Breast epithelium (tissue), 3 donors: ENCODE data around the gene KCTD2.

Experiments
- CTCF ChIP-seq, 3 donors: fragments of 450-650 bp; IDR thresholded peaks; one replicate each; pipeline ENCODE4 v1.5.1; 2016 to 2017; ENCODE audit warnings: antibody characterized with exemption in 3 of 3, mild to moderate bottlenecking in 3 of 3, moderate library complexity in 3 of 3
- POLR2A ChIP-seq: fragments of 450-650 bp; IDR thresholded peaks from one replicate; pipeline ENCODE4 v1.6.1; 2016; ENCODE audit warnings: antibody characterized with exemption, mild to moderate bottlenecking, moderate library complexity
- POLR2AphosphoS5 ChIP-seq, 3 donors: sonication (generic); formaldehyde crosslinking; IDR thresholded peaks; one replicate each; pipeline ENCODE4 v1.6.1; 2017; ENCODE audit warnings: antibody characterized with exemption in 3 of 3

GRCh38 chr17:75109046-75109406, 62.0 kb downstream of the KCTD2 start:
- TF ChIP-seq POLR2A (no peak), POLR2AphosphoS5 (IDR thresholded peaks at IDR 0.05) (no peak), CTCF (IDR thresholded peaks at IDR 0.05) (no peak)
